Medulla oblongata (tissue), 1 donor: ENCODE measurements around the gene FOSL1.
"Not testable (repeated sequence)": the region's sequence is repeated elsewhere in the genome, so short reads cannot be mapped to it uniquely, and the experiment has no call there.

Experiments
- DNase-seq: peaks from one replicate; pipeline ENCODE4 v3.0.0-alpha.2; 2015; ENCODE audit errors: extremely low spot score

The FOSL1 gene

DNA sequence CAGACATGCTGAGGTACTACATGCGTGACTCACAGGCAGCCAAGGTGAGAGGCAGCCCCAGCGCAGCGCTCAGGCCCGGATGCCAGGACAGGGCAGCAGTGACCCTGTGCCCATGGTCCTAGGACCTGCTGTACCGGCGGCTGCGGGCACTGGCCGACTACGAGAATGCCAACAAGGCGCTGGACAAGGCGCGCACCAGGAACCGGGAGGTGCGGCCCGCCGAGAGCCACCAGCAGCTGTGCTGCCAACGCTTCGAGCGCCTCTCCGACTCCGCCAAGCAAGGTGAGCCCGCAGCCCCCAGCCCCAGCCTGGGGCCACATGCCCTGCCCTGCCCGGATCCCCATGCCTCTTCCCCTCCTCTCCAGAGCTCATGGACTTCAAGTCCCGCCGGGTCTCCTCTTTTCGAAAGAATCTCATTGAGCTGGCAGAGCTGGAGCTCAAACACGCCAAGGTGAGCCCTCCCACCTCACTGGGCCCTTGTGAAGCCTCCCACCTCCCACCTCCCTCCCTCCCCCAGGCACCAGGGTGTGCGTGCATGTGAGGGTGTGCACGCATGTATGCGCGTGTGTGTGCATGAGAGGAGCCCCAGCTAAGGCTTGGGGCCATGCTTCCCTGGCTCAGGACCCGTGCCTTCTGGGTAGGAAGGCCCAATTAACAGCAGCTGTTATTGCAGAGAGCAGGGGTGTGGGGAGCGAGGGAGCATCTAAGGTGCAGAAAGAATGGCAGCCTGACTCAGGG lies 47.5 kb downstream of the FOSL1 start:
- no peak for DNase-seq

- no peak for DNase-seq
Observed at GRCh38 chr11:65851811-65852507, 48.2 kb downstream of the FOSL1 start.

DNA sequence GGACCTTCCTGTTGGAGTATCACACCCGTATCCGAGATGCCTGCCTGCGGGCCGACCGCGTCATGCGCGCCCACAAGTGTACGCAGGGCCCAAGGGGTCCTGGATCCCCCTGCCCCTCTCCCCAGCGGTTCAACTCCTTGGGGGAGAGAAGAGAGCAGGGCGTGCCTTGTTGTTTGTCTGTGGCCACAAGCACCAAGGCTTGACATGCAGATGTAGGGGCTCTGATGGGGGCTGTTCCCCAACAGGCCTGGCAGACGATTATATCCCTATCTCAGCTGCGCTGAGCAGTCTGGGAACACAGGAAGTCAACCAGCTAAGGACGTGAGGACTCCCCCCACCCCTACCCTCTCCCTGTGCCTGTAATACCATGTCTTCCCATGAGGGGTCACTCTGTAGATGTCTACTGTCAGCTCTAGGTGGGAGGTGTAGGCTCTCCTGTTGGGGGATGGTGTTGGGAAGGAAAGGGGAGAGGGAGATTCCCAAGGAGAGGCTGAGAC lies 49.1 kb downstream of the FOSL1 start:
- DNase-seq: no peak

GRCh38 chr11:65850217-65851082 lies 49.7 kb downstream of the FOSL1 start:
- no peak for DNase-seq

DNA sequence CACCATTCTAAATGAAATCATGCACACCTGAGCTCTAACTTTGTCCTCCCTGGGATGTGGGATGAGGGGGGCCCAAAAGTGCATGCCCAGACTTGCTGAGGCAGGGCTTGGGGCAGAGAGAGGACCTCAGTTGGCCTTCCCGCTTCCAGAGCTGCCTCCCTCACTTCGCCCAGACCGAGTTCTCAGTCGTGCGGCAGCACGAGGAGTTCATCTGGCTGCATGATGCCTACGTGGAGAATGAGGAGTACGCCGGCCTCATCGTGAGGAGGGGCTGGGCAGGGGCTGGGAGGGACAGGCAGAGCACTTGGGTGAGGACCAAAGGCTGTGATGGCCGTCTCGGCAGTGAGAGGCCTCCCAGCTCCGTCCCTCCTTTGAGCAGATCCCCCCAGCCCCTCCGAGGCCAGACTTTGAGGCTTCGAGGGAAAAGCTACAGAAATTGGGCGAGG lies 50.4 kb downstream of the FOSL1 start:
- no peak for DNase-seq

DNA sequence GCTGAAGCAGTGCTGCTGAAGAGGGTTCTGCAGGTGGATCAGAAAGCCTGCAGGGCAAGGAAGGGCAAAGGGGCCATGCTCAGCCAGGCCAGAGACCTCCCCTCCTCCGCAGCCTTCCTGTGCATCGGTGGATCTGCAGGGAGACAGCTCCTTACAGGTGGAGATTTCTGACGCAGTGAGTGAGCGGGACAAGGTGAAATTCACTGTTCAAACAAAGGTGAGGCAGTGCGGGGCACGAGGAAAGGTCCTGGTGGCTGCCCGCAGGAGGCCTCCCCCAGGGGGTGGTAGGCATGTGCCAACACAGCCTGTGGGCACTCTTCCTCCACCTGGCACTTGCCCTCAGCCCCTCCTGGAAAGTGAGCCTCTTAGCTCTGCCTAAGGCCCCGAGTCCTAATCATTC lies 50.8 kb downstream of the FOSL1 start:
- DNase-seq: no peak

DNA sequence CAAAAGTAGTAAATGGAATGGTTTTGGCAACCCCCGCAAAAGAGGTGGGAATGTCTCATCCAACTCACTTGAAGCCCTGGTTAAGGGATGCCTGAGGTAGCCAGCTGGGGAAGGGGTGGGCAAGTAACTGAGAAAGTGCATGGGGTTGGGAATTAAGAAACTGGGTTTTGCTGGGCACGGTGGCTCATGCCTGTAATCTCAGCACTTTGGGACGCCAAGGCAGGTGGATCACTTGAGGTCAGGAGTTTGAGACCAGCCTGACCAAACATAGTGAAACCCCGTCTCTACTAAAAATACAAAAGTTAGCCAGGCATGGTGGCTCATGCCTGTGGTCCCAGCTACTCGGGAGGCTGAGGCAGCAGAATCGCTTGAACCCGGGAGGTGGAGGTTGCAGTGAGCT lies 51.5 kb downstream of the FOSL1 start:
- not testable (repeated sequence) for DNase-seq

DNA sequence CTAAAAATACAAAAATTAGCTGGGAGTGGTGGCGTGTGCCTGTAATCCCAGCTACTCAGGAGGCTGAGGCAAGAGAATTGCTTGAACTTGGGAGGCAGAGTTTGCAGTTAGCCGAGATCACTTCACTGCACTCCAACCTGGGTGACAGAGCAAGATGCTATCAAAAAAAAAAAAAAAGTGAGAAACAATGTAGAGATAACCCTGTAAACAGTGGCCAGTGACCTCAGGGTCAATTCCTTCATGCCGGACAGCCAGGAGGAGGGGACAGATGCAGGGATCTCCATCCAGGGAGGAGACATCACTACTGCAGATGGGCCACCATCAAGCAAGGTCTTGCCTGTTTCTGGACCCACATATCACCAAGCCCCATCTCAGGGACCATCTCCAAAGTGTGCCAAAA lies 52.4 kb downstream of the FOSL1 start:
- no peak for DNase-seq

DNA sequence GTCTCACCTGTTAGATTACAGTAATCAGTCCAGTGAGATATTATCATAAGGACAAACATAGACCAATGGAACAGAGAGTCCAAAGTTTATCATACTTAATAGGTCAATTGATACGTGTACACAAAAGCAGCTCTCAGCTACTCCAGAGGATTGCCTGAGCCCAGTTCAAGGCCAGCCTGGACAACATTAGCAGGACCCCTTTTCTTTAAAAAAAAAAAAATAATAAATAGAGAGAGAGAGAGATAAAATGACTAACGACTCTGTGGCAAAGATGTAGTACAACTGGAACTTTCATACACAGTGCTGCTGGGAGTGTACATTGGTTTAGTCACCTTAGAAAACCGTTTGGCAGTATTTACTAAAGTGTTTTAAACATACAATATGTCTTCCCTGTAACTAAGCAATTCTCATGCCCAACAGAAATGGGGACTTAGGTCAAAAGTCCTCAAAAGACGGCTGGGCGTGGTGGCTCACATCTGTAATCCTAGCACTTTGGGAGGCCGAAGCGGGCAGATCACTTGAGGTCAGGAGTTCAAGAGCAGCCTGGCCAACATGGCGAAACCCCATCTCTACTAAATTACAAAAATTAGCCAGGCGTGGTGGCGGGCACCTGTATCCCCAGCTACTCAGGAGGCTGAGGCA lies 55.8 kb downstream of the FOSL1 start:
- no peak for DNase-seq

GRCh38 chr11:65843811-65844210 lies 56.4 kb downstream of the FOSL1 start:
- no peak for DNase-seq

- no peak for DNase-seq
Observed at GRCh38 chr11:65842144-65842543, 58.0 kb downstream of the FOSL1 start.
